Osteoblast (primary cell): Measurements from ENCODE around the gene CLDN1. TPM values are rescaled to one million over a fixed set of nuclear protein-coding genes. Genes with fewer than 3 reads are reported as not detected.

ENCODE experiments used
- DNase-seq: peaks from one replicate; pipeline ENCODE4 v3.0.0; 2011; ENCODE audit warnings: low spot score, mixed read lengths; ENCODE audit not compliant: insufficient read length; ENCODE audit errors: missing footprints
- H2AFZ ChIP-seq: 2 replicates; pipeline ENCODE4 v1.6.0; 2011; ENCODE audit warnings: mild to moderate bottlenecking, low read length
- H3K27ac ChIP-seq: 2 replicates; pipeline ENCODE4 v1.5.1; 2011; ENCODE audit warnings: mild to moderate bottlenecking, low read depth, low read length, moderate library complexity
- H3K27me3 ChIP-seq: 2 replicates; pipeline ENCODE4 v1.6.0; 2012; ENCODE audit warnings: mild to moderate bottlenecking, control low read depth, inconsistent platforms, low read length, moderate library complexity; ENCODE audit not compliant: insufficient read depth
- H3K36me3 ChIP-seq: 2 replicates; pipeline ENCODE4 v1.5.1; 2011; ENCODE audit warnings: mild to moderate bottlenecking, low read length, control low read depth, moderate library complexity; ENCODE audit not compliant: insufficient read depth
- H3K4me1 ChIP-seq: 2 replicates; pipeline ENCODE4 v1.5.1; 2011; ENCODE audit warnings: mild to moderate bottlenecking, low read length, control low read depth, moderate library complexity; ENCODE audit not compliant: insufficient read depth
- H3K4me2 ChIP-seq: 2 replicates; pipeline ENCODE4 v1.6.0; 2011; ENCODE audit warnings: mild to moderate bottlenecking, low read length; ENCODE audit not compliant: insufficient read depth
- H3K4me3 ChIP-seq: fragments of 200-600 bp; sonication (generic); 3 replicates; pipeline ENCODE4 v1.5.1; 2012; ENCODE audit warnings: mild to moderate bottlenecking, low read length, inconsistent platforms; ENCODE audit not compliant: insufficient read depth
- H3K79me2 ChIP-seq: 2 replicates; pipeline ENCODE4 v1.6.0; 2012; ENCODE audit warnings: mild to moderate bottlenecking, low read length, control low read depth, inconsistent platforms; ENCODE audit not compliant: insufficient read depth
- H3K9me3 ChIP-seq: 2 replicates; pipeline ENCODE4 v1.5.1; 2011; ENCODE audit warnings: low read depth, low read length, control low read depth
- H4K20me1 ChIP-seq: 2 replicates; pipeline ENCODE4 v1.6.0; 2012; ENCODE audit warnings: mild to moderate bottlenecking, low read length, control low read depth; ENCODE audit not compliant: insufficient read depth
- CTCF ChIP-seq: IDR thresholded peaks from 2 replicates; pipeline ENCODE4 v1.5.1; 2011; ENCODE audit warnings: mild to moderate bottlenecking, low read depth, low read length, moderate library complexity; ENCODE audit errors: extremely low read depth
- total RNA-seq: library from RNA; depleted of rRNA; stranded (reverse); fragments of >200 nt; gene quantifications from 2 replicates; pipeline ENCODE4 v1.2.3, GENCODE V29; 2012

The CLDN1 gene
- total RNA-seq, 1 donor, result 1.1 TPM

- Histone ChIP-seq H3K4me2 (no peak overlapping the region), H3K4me3 (no peak overlapping the region), H3K27me3 (no peaks in the 10 kb centered on the region), H3K36me3 (no peaks in the 10 kb centered on the region), H3K79me2 (no peaks in the 10 kb centered on the region), H3K9me3 (no peaks in the 10 kb centered on the region), H3K27ac (no peak overlapping the region), H4K20me1 (no peaks in the 10 kb centered on the region), H2AFZ (peak overlapping the region; percentile 52), H3K4me1 (peaks cover 28% of the 10 kb centered on the region)
- TF ChIP-seq CTCF, result no peak
- no peak for DNase-seq
Measured at GRCh38 chr3:190326361-190326760, 4.1 kb upstream of the CLDN1 start.

- Histone ChIP-seq H3K79me2 (no peaks in the 10 kb centered on the region), H3K4me3 (no peak overlapping the region), H3K36me3 (no peaks in the 10 kb centered on the region), H3K27ac (no peak overlapping the region), H3K4me1 (peaks cover 28% of the 10 kb centered on the region), H2AFZ (peak overlapping the region; percentile 52), H3K4me2 (no peak overlapping the region), H3K9me3 (no peaks in the 10 kb centered on the region), H3K27me3 (no peaks in the 10 kb centered on the region), H4K20me1 (no peaks in the 10 kb centered on the region)
- no peak for DNase-seq
- no peak for TF ChIP-seq CTCF
Measured at GRCh38 chr3:190325923-190326322, 3.7 kb upstream of the CLDN1 start.

- peak overlapping the region; percentile 77 for H2AFZ ChIP-seq
- H3K4me2 ChIP-seq, result peak overlapping the region; percentile 91
- peak overlapping the region; percentile 73 for H3K4me3 ChIP-seq
- no peak for TF ChIP-seq CTCF
- DNase-seq, result peak; percentile 82
- H3K9me3 ChIP-seq, result no peaks in the 10 kb centered on the region
- H3K4me1 ChIP-seq, result peaks cover 28% of the 10 kb centered on the region
- no peaks in the 10 kb centered on the region for H3K79me2 ChIP-seq
- no peaks in the 10 kb centered on the region for H4K20me1 ChIP-seq
- H3K27ac ChIP-seq, result peak overlapping the region; percentile 54
- H3K27me3 ChIP-seq, result no peaks in the 10 kb centered on the region
- no peaks in the 10 kb centered on the region for H3K36me3 ChIP-seq
Measured at GRCh38 chr3:190323246-190323626, 990 bp upstream of the CLDN1 start.

- H3K4me2 ChIP-seq, result peak overlapping the region; percentile 91
- no peaks in the 10 kb centered on the region for H4K20me1 ChIP-seq
- H3K4me3 ChIP-seq, result peak overlapping the region; percentile 73
- no peaks in the 10 kb centered on the region for H3K36me3 ChIP-seq
- H3K27ac ChIP-seq, result peak overlapping the region; percentile 54
- DNase-seq, result peak; percentile 50
- TF ChIP-seq CTCF, result peak; percentile 11
- H2AFZ ChIP-seq, result peak overlapping the region; percentile 77
- no peaks in the 10 kb centered on the region for H3K79me2 ChIP-seq
- H3K9me3 ChIP-seq, result no peaks in the 10 kb centered on the region
- peaks cover 28% of the 10 kb centered on the region for H3K4me1 ChIP-seq
- H3K27me3 ChIP-seq, result no peaks in the 10 kb centered on the region
Measured at GRCh38 chr3:190322604-190323245, 479 bp upstream of the CLDN1 start.
